OCI-LY7 (cell line): ENCODE measurements around the gene LRCOL1. TPM values are rescaled to one million over a fixed set of nuclear protein-coding genes. Genes with fewer than 3 reads are reported as not detected.

ENCODE experiments used
- BruUV-seq: library from RNA; stranded (reverse); fragments of 400-500 nt; replicated peaks from 2 replicates; lab custom pipeline; 2021; lab: Mats Ljungman, UMichigan
- CTCF ChIA-PET: fragments of 300-600 bp; sonication (Branson Sonifier 250); formaldehyde crosslinking; loops from one replicate; lab custom pipeline; 2022; ENCODE audit warnings: antibody characterized with exemption; ENCODE audit not compliant: unreplicated experiment; lab: Charles Lee
- POLR2A ChIA-PET: fragments of 300-600 bp; sonication (Branson Sonifier 250); formaldehyde crosslinking; loops from one replicate; lab custom pipeline; 2022; ENCODE audit warnings: antibody characterized with exemption; lab: Charles Lee
- DNase-seq: peaks from one replicate; pipeline ENCODE4 v3.0.0-alpha.2; 2015; ENCODE audit warnings: low spot score
- H2AFZ ChIP-seq: fragments of 200-600 bp; sonication (generic), shearing (Covaris generic); 2 replicates; pipeline ENCODE4 v1.6.1; 2014; ENCODE audit warnings: mild to moderate bottlenecking, antibody characterized with exemption, low read length, moderate library complexity
- H3K27ac ChIP-seq: fragments of 200-600 bp; sonication (generic); 2 replicates; pipeline ENCODE4 v1.5.1; 2014; ENCODE audit warnings: mixed run types, low read depth, mild to moderate bottlenecking, moderate library complexity, low read length, inconsistent platforms; ENCODE audit not compliant: poor library complexity, severe bottlenecking
- H3K36me3 ChIP-seq: fragments of 200-600 bp; sonication (generic); 2 replicates; pipeline ENCODE4 v1.6.1; 2014; ENCODE audit warnings: mild to moderate bottlenecking, antibody characterized with exemption, low read length, moderate library complexity, mixed read lengths; ENCODE audit not compliant: insufficient read depth
- H3K4me1 ChIP-seq: fragments of 200-600 bp; sonication (generic); 2 replicates; pipeline ENCODE4 v1.5.1; 2014; ENCODE audit warnings: mild to moderate bottlenecking, low read length; ENCODE audit not compliant: insufficient read depth, poor library complexity, severe bottlenecking
- H3K4me2 ChIP-seq: fragments of 200-600 bp; sonication (generic); 2 replicates; pipeline ENCODE4 v1.6.1; 2014; ENCODE audit warnings: mild to moderate bottlenecking, low read length
- H3K4me3 ChIP-seq: fragments of 200-600 bp; sonication (generic); 2 replicates; pipeline ENCODE4 v1.5.1; 2014; ENCODE audit warnings: mild to moderate bottlenecking, low read depth, low read length; ENCODE audit not compliant: poor library complexity, severe bottlenecking
- H3K79me2 ChIP-seq: fragments of 200-600 bp; sonication (generic); 2 replicates; pipeline ENCODE4 v1.6.1; 2016; ENCODE audit warnings: low read depth, mild to moderate bottlenecking, low read length, moderate library complexity, mixed read lengths; ENCODE audit not compliant: insufficient read depth
- H3K9me2 ChIP-seq: fragments of 200-600 bp; sonication (generic); 2 replicates; pipeline ENCODE4 v1.6.1; 2016; ENCODE audit warnings: mild to moderate bottlenecking, low read length, mixed read lengths; ENCODE audit not compliant: insufficient read depth
- H3K9me3 ChIP-seq: fragments of 200-600 bp; sonication (generic); 2 replicates; pipeline ENCODE4 v1.6.1; 2014; ENCODE audit warnings: mild to moderate bottlenecking, mixed run types, low read length, mixed read lengths
- H4K20me1 ChIP-seq: fragments of 200-600 bp; sonication (generic); 2 replicates; pipeline ENCODE4 v1.6.1; 2014; ENCODE audit warnings: mild to moderate bottlenecking, antibody characterized with exemption, low read length, moderate library complexity, mixed read lengths; ENCODE audit not compliant: insufficient read depth
- CTCF ChIP-seq: fragments of 200-600 bp; sonication (generic); conservative IDR thresholded peaks from 2 replicates; pipeline ENCODE4 v1.5.1; 2014; ENCODE audit warnings: mild to moderate bottlenecking, antibody characterized with exemption, low read length, moderate library complexity, mixed read lengths
- EZH2phosphoT487 ChIP-seq: fragments of 200-600 bp; sonication (generic); IDR thresholded peaks from 2 replicates; pipeline ENCODE4 v1.6.1; 2018; ENCODE audit warnings: low read depth, borderline replicate concordance, mild to moderate bottlenecking, mixed run types, antibody characterized with exemption, low read length, moderate library complexity, mixed read lengths
- intact Hi-C: fragments of 100-400 bp; cut with micrococcal nuclease; formaldehyde crosslinking; loops from one replicate; pipeline ENCODE4 v1.10.0; 2022; ENCODE audit not compliant: unreplicated experiment
- total RNA-seq, 2 experiments: library from RNA; depleted of rRNA in 1 of 2; stranded (reverse); fragments of >200 nt in 1 of 2; shearing (Covaris generic) in 1 of 2; gene quantifications; 2 replicates each; pipeline ENCODE4 v1.2.3, GENCODE V29; 2014 to 2022

Gene LRCOL1
- total RNA-seq, 2 experiments from 2014 or later, result not detected

GRCh38 chr12:132574271-132574996 is 35.9 kb downstream of the LRCOL1 start:
- H3K9me2 ChIP-seq, result no peaks in the 10 kb centered on the region
- no peaks in the 10 kb centered on the region for H3K4me1 ChIP-seq
- no peak overlapping the region for H3K27ac ChIP-seq
- no peak for TF ChIP-seq CTCF
- TF ChIP-seq EZH2phosphoT487, result no peak
- no peak overlapping the region for H3K4me2 ChIP-seq
- POLR2A ChIA-PET, result no interaction called here
- no peaks in the 10 kb centered on the region for H3K79me2 ChIP-seq
- no peaks in the 10 kb centered on the region for H3K9me3 ChIP-seq
- CTCF ChIA-PET, result no interaction called here
- peaks cover 10% of the 10 kb centered on the region; the same call in 1 of the 2 replicates for H3K36me3 ChIP-seq
- DNase-seq, result no peak
- no TSS peak for BruUV-seq
- no peak overlapping the region for H2AFZ ChIP-seq
- H3K4me3 ChIP-seq, result no peak overlapping the region
- H4K20me1 ChIP-seq, result no peaks in the 10 kb centered on the region
- intact Hi-C loops, result no loop called here

GRCh38 chr12:132572801-132573760 is 37.3 kb downstream of the LRCOL1 start:
- intact Hi-C loops, result no loop called here
- no peak overlapping the region for H3K27ac ChIP-seq
- H3K4me3 ChIP-seq, result no peak overlapping the region
- no peaks in the 10 kb centered on the region for H4K20me1 ChIP-seq
- no peaks in the 10 kb centered on the region for H3K9me3 ChIP-seq
- no peak overlapping the region for H3K4me2 ChIP-seq
- POLR2A ChIA-PET, result no interaction called here
- no peaks in the 10 kb centered on the region for H3K9me2 ChIP-seq
- H3K79me2 ChIP-seq, result no peaks in the 10 kb centered on the region
- TF ChIP-seq EZH2phosphoT487, result no peak
- TF ChIP-seq CTCF, result no peak
- H2AFZ ChIP-seq, result no peak overlapping the region
- no TSS peak for BruUV-seq
- peaks cover 10% of the 10 kb centered on the region; the same call in 1 of the 2 replicates for H3K36me3 ChIP-seq
- DNase-seq, result no peak
- no peaks in the 10 kb centered on the region for H3K4me1 ChIP-seq
- CTCF ChIA-PET, result no interaction called here
